ENCODE results near the gene FOSL2. TPM values are rescaled to one million over a fixed set of nuclear protein-coding genes. Genes with fewer than 3 reads are reported as not detected.

FOSL2 gene
- total and polyA plus RNA-seq, 10 of the 15 experiments (the other 5 are each of a cell fraction or from before 2014, with no cell fraction given): 0.05 to 1.3 (median 0.34) TPM

DNA sequence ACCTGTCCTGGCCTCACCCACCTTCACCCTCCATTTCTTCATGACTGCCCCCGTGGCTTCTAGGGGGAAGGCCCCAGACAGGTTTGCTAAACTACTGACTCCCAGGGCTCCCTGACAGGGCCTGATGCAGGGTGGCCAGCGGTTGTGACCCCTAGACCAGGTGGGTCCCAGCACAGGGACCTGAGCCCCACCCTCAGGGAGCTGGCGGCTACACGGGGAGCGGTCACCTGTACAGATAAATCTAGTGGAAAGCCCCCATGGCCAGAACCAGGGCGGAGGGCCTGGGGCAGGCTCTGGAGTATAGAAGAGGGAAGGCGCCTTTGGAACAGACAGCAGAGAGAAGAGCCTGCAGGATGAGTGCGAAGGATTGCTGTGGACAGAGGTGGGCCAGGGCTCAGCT lies 60.7 kb downstream of the FOSL2 start (continued):
- TF ChIP-seq, protein P1, sequence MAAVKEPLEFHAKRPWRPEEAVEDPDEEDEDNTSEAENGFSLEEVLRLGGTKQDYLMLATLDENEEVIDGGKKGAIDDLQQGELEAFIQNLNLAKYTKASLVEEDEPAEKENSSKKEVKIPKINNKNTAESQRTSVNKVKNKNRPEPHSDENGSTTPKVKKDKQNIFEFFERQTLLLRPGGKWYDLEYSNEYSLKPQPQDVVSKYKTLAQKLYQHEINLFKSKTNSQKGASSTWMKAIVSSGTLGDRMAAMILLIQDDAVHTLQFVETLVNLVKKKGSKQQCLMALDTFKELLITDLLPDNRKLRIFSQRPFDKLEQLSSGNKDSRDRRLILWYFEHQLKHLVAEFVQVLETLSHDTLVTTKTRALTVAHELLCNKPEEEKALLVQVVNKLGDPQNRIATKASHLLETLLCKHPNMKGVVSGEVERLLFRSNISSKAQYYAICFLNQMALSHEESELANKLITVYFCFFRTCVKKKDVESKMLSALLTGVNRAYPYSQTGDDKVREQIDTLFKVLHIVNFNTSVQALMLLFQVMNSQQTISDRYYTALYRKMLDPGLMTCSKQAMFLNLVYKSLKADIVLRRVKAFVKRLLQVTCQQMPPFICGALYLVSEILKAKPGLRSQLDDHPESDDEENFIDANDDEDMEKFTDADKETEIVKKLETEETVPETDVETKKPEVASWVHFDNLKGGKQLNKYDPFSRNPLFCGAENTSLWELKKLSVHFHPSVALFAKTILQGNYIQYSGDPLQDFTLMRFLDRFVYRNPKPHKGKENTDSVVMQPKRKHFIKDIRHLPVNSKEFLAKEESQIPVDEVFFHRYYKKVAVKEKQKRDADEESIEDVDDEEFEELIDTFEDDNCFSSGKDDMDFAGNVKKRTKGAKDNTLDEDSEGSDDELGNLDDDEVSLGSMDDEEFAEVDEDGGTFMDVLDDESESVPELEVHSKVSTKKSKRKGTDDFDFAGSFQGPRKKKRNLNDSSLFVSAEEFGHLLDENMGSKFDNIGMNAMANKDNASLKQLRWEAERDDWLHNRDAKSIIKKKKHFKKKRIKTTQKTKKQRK (IDR thresholded peaks at IDR 0.05; ENCODE audit: low read depth, low read length): no peak
- TF ChIP-seq ZNF207 (IDR thresholded peaks at IDR 0.05; ENCODE audit: borderline replicate concordance) (no peak), ZSCAN29 (IDR thresholded peaks at IDR 0.05) (no peak), NFYB (IDR thresholded peaks at IDR 0.05; ENCODE audit: insufficient read depth, low read depth, low read length) (no peak)
- TF ChIP-seq, protein P2, sequence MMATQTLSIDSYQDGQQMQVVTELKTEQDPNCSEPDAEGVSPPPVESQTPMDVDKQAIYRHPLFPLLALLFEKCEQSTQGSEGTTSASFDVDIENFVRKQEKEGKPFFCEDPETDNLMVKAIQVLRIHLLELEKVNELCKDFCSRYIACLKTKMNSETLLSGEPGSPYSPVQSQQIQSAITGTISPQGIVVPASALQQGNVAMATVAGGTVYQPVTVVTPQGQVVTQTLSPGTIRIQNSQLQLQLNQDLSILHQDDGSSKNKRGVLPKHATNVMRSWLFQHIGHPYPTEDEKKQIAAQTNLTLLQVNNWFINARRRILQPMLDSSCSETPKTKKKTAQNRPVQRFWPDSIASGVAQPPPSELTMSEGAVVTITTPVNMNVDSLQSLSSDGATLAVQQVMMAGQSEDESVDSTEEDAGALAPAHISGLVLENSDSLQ (IDR thresholded peaks at IDR 0.05): no peak

DNA sequence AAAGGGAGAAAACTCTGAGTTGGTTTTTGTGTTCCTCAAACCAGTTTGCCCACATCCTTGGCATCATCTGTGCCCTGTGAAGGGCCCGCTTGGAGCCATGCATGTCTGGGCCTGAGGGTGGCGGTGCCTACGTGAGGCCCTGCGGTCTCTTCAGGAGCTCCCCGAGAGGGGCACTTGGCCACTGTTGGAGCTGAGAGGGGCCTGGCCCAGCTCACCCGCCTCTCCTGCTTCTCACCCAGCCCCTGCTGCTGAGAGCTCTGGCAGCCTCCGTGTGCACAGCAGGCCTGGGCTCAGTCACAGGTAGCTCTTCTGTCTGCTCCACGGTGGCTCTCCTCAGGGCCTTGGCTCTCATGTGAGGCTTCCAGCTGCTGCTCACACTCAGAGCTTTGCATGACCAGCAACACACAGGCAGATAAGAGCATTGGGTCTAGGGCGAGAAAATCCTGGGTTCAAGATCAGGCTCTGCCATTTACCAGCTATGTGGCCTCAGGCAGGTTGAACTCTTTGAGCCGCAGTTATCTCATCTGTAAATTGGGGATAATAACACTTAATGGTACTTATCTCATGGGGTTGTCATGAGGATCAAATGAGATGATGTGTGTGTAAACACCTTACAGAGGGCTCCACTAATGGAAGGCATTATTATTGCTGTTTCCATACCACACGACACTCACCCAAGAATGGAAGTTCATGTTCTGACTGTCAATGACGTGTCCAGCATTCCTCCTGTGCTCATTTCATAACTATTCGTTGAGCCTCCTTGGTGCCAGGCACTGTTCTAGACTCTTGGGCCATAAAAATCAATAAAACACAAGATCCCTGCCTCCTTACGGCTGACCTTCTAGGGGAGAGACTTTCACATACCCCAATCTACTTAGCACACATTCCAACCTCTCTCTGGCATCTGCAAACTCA lies 61.6 kb downstream of the FOSL2 start:
- POLR2A ChIA-PET: no interaction called here
- H3K27me3 ChIP-seq (replicated peaks in 1 of 2; ENCODE audit: control insufficient read depth in 2 of 2, insufficient read depth in 2 of 2, low read length in 1 of 2): no peaks in the 10 kb centered on the region
- no peak overlapping the region for H3K9ac ChIP-seq (ENCODE audit: control insufficient read depth, insufficient read depth, low read length)
- BruUV-seq (replicated peaks): no TSS peak
- no peaks in the 10 kb centered on the region for H3K9me3 ChIP-seq (replicated peaks; ENCODE audit: control insufficient read depth, insufficient read depth, low read length)
- in situ Hi-C loops (cut with MboI): no loop called here
- FAIRE-seq (no peak), DNase-seq (ENCODE audit: low read depth, low spot score) (no peak), ATAC-seq (no peak)
- no peak overlapping the region for H3K4me3 ChIP-seq
- H3K4me1 ChIP-seq (ENCODE audit: control insufficient read depth, insufficient read depth, low read length): 0 out of 2 replicates have a peak, but pooled peaks cover 3% of the 10 kb centered on the region
- no peak overlapping the region for H3K4me2 ChIP-seq (ENCODE audit: control insufficient read depth, insufficient read depth)
- CTCF ChIA-PET: interaction anchor here (0.6 to 1.8 kb wide), 8 partner anchors 35 to 1594 kb away, joined by 3 to 7 read pairs (median 4); partner anchors contain the start of gene PCARE
- H3K79me2 ChIP-seq (ENCODE audit: control insufficient read depth, insufficient read depth, low read length): no peaks in the 10 kb centered on the region
- no peak overlapping the region for H3K27ac ChIP-seq (ENCODE audit: control insufficient read depth, insufficient read depth)
- WGBS (ENCODE audit: insufficient coverage, insufficient replicate concordance, low lambda C conversion rate, missing lambda C conversion rate): 43% methylated on average over 13 of the region's 14 CpGs
- SMC1A ChIA-PET (ENCODE audit: uncharacterized antibody, unreplicated experiment): no interaction called here
- H2AFZ ChIP-seq (ENCODE audit: control insufficient read depth, low read depth, low read length): no peak overlapping the region
- H3K36me3 ChIP-seq (ENCODE audit: control insufficient read depth in 2 of 2, insufficient read depth in 2 of 2, low read length in 1 of 2): no peaks in the 10 kb centered on the region
- intact Hi-C loops (cut with micrococcal nuclease; ENCODE audit: unreplicated experiment): no loop called here
- RAD21 ChIA-PET (ENCODE audit: unreplicated experiment): interaction anchor here (2.6 kb wide), 2 partner anchors 700 to 750 kb away, joined by 9 to 15 read pairs; no protein-coding TSS in a partner anchor
- H4K20me1 ChIP-seq (ENCODE audit: control insufficient read depth, insufficient read depth): no peaks in the 10 kb centered on the region
- TF ChIP-seq, protein P3, sequence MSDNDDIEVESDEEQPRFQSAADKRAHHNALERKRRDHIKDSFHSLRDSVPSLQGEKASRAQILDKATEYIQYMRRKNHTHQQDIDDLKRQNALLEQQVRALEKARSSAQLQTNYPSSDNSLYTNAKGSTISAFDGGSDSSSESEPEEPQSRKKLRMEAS (IDR thresholded peaks at IDR 0.05; ENCODE audit: low read depth, low read length): no peak
- TF ChIP-seq MEF2B (IDR thresholded peaks at IDR 0.05; ENCODE audit: partially characterized antibody, poor library complexity, severe bottlenecking) (no peak), DPF2 (IDR thresholded peaks at IDR 0.05) (no peak), CEBPB (IDR thresholded peaks at IDR 0.05; ENCODE audit: borderline replicate concordance in 1 of 2, low read depth in 2 of 2, low read length in 2 of 2) (no peak), ZZZ3 (IDR thresholded peaks at IDR 0.05; ENCODE audit: control insufficient read depth, insufficient read length, low read depth) (no peak), SIX5 (IDR thresholded peaks at IDR 0.05; ENCODE audit: low read depth, low read length, severe bottlenecking) (no peak), CREM (IDR thresholded peaks at IDR 0.05; ENCODE audit: low read depth) (no peak)
- TF ChIP-seq, protein P4, sequence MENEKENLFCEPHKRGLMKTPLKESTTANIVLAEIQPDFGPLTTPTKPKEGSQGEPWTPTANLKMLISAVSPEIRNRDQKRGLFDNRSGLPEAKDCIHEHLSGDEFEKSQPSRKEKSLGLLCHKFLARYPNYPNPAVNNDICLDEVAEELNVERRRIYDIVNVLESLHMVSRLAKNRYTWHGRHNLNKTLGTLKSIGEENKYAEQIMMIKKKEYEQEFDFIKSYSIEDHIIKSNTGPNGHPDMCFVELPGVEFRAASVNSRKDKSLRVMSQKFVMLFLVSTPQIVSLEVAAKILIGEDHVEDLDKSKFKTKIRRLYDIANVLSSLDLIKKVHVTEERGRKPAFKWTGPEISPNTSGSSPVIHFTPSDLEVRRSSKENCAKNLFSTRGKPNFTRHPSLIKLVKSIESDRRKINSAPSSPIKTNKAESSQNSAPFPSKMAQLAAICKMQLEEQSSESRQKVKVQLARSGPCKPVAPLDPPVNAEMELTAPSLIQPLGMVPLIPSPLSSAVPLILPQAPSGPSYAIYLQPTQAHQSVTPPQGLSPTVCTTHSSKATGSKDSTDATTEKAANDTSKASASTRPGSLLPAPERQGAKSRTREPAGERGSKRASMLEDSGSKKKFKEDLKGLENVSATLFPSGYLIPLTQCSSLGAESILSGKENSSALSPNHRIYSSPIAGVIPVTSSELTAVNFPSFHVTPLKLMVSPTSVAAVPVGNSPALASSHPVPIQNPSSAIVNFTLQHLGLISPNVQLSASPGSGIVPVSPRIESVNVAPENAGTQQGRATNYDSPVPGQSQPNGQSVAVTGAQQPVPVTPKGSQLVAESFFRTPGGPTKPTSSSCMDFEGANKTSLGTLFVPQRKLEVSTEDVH (IDR thresholded peaks at IDR 0.05; ENCODE audit: low read depth, partially characterized antibody): no peak

All from GM12878 (cell line).